WTC11 (cell line): Measurements from ENCODE around the gene FKBP5. TPM values are rescaled to one million over a fixed set of nuclear protein-coding genes. Genes with fewer than 3 reads are reported as not detected.
"Not testable (repeated sequence)": the region's sequence is repeated elsewhere in the genome, so short reads cannot be mapped to it uniquely, and the experiment has no call there.

Source experiments
- ATAC-seq: fragments of 200-7000 bp; cut with Tn5 transposase; 2 replicates; pipeline ENCODE4 v1.10.0; 2021; ENCODE audit warnings: mild to moderate bottlenecking, moderate library complexity
- CTCF ChIA-PET: fragments of 300-600 bp; sonication (Branson Sonifier 250); formaldehyde crosslinking; loops from one replicate; lab custom pipeline; 2021; ENCODE audit warnings: antibody characterized with exemption; lab: Charles Lee
- POLR2A ChIA-PET: fragments of 350-600 bp; sonication (Branson Sonifier 250); formaldehyde crosslinking; loops from one replicate; lab custom pipeline; 2021; ENCODE audit warnings: antibody characterized with exemption; lab: Charles Lee
- DNase-seq: peaks from one replicate; pipeline ENCODE4 v3.0.0; 2021; ENCODE audit warnings: low spot score
- H3K27ac Mint-ChIP-seq: 2 replicates; pipeline ENCODE4 v1.8.0; 2021; ENCODE audit warnings: mixed read lengths
- H3K27me3 Mint-ChIP-seq: 2 replicates; pipeline ENCODE4 v1.8.0; 2021; ENCODE audit warnings: low read depth, mild to moderate bottlenecking, moderate library complexity, mixed read lengths
- H3K36me3 Mint-ChIP-seq: 2 replicates; pipeline ENCODE4 v1.8.0; 2021; ENCODE audit warnings: mixed read lengths
- H3K4me1 Mint-ChIP-seq: 2 replicates; pipeline ENCODE4 v1.8.0; 2022; ENCODE audit warnings: mixed read lengths
- H3K4me3 Mint-ChIP-seq: 2 replicates; pipeline ENCODE4 v1.8.0; 2021; ENCODE audit warnings: mild to moderate bottlenecking, moderate library complexity, mixed read lengths
- H3K9me3 Mint-ChIP-seq: 2 replicates; pipeline ENCODE4 v1.8.0; 2021; ENCODE audit warnings: mixed read lengths
- CREM ChIP-seq: sonication (generic); formaldehyde crosslinking; IDR thresholded peaks from 2 replicates; pipeline ENCODE4 v1.8.1; 2022; ENCODE audit warnings: mild to moderate bottlenecking, missing genetic modification reagents, moderate library complexity
- ELF4 ChIP-seq: sonication (generic); formaldehyde crosslinking; IDR thresholded peaks from 2 replicates; pipeline ENCODE4 v1.8.1; 2022; ENCODE audit warnings: low read depth, mild to moderate bottlenecking, moderate library complexity, missing genetic modification reagents
- EMX1 ChIP-seq: fragments of 250-450 bp; sonication (Bioruptor Pico); IDR thresholded peaks from 2 replicates; pipeline ENCODE4 v1.8.0; 2021; ENCODE audit warnings: mild to moderate bottlenecking
- ESRRA ChIP-seq: sonication (generic); formaldehyde crosslinking; IDR thresholded peaks from 2 replicates; pipeline ENCODE4 v1.8.1; 2022; ENCODE audit warnings: mild to moderate bottlenecking, missing genetic modification reagents, borderline replicate concordance
- GTF2I ChIP-seq: fragments of 250-450 bp; sonication (Bioruptor Pico); conservative IDR thresholded peaks from 2 replicates; pipeline ENCODE4 v1.4.0; 2021; ENCODE audit warnings: mild to moderate bottlenecking
- NFATC4 ChIP-seq: fragments of 250-450 bp; sonication (Bioruptor Pico); IDR thresholded peaks from 2 replicates; pipeline ENCODE4 v1.9.0; 2021; ENCODE audit warnings: mild to moderate bottlenecking
- NFYB ChIP-seq: sonication (generic); formaldehyde crosslinking; conservative IDR thresholded peaks from 2 replicates; pipeline ENCODE4 v1.8.0; 2022; ENCODE audit warnings: low read depth, missing genetic modification reagents
- NR2C2 ChIP-seq: sonication (generic); formaldehyde crosslinking; IDR thresholded peaks from 2 replicates; pipeline ENCODE4 v1.8.0; 2022; ENCODE audit warnings: mild to moderate bottlenecking, missing genetic modification reagents
- NR3C1 ChIP-seq: sonication (generic); formaldehyde crosslinking; conservative IDR thresholded peaks from 2 replicates; pipeline ENCODE4 v1.8.1; 2023; ENCODE audit warnings: low read depth, mild to moderate bottlenecking, missing genetic modification reagents
- PRRX2 ChIP-seq: fragments of 250-450 bp; sonication (Bioruptor Pico); IDR thresholded peaks from 2 replicates; pipeline ENCODE4 v1.8.0; 2021; ENCODE audit warnings: mild to moderate bottlenecking
- RORB ChIP-seq: fragments of 250-450 bp; sonication (Bioruptor Pico); IDR thresholded peaks from 2 replicates; pipeline ENCODE4 v1.9.0; 2021; ENCODE audit warnings: mild to moderate bottlenecking
- SP1 ChIP-seq: sonication (generic); formaldehyde crosslinking; conservative IDR thresholded peaks from 2 replicates; pipeline ENCODE4 v1.8.1; 2022; ENCODE audit warnings: missing genetic modification reagents
- TEAD4 ChIP-seq: sonication (generic); formaldehyde crosslinking; IDR thresholded peaks from 2 replicates; pipeline ENCODE4 v1.8.0; 2022; ENCODE audit warnings: mild to moderate bottlenecking, missing genetic modification reagents
- ZNF423 ChIP-seq: fragments of 250-450 bp; sonication (Bioruptor Pico); IDR thresholded peaks from 2 replicates; pipeline ENCODE4 v2.1.2; 2022; ENCODE audit warnings: mild to moderate bottlenecking, moderate library complexity
- total RNA-seq: library from RNA; stranded (reverse); gene quantifications from 3 replicates; pipeline ENCODE4 v1.2.3, GENCODE V29; 2021
- TF ChIP-seq, protein P1 (sequence below): sonication (generic); formaldehyde crosslinking; IDR thresholded peaks from 2 replicates; pipeline ENCODE4 v1.8.1; 2023; ENCODE audit warnings: mild to moderate bottlenecking, missing genetic modification reagents, borderline replicate concordance
- TF ChIP-seq, protein P2 (sequence below): sonication (generic); formaldehyde crosslinking; conservative IDR thresholded peaks from 2 replicates; pipeline ENCODE4 v1.8.1; 2022; ENCODE audit warnings: mild to moderate bottlenecking, missing genetic modification reagents
- TF ChIP-seq, protein P3 (sequence below): fragments of 250-450 bp; sonication (Bioruptor Pico); conservative IDR thresholded peaks from 2 replicates; pipeline ENCODE4 v1.9.0; 2021; ENCODE audit warnings: mild to moderate bottlenecking
- TF ChIP-seq, protein P4 (sequence below): fragments of 250-450 bp; sonication (Bioruptor Pico); IDR thresholded peaks from 2 replicates; pipeline ENCODE4 v1.9.0; 2021; ENCODE audit warnings: moderate library complexity, mild to moderate bottlenecking, inconsistent platforms, borderline replicate concordance

Gene FKBP5
- total RNA-seq, 1 experiment from 2014 or later, result 27.2 TPM

DNA sequence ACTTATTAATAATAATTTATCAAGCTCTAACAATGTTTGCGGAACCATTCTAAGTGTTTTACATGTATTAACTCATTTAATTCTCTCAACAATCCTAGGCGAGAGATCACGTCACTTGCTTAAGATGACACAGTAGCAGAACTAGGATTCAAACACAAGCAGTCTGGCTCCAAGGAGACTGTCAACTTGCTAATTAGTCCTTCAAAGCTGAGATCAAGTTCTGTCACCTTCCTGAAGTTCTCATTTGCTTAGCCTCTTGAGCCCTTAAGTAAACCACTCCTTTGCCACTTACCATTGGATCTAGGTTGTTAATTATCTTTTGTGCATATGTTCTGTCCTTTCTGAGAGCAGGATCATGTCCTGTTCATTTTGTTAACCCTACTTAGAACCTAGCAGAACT, 14.1 kb downstream of the FKBP5 start (continued):
- TF ChIP-seq, protein P1, sequence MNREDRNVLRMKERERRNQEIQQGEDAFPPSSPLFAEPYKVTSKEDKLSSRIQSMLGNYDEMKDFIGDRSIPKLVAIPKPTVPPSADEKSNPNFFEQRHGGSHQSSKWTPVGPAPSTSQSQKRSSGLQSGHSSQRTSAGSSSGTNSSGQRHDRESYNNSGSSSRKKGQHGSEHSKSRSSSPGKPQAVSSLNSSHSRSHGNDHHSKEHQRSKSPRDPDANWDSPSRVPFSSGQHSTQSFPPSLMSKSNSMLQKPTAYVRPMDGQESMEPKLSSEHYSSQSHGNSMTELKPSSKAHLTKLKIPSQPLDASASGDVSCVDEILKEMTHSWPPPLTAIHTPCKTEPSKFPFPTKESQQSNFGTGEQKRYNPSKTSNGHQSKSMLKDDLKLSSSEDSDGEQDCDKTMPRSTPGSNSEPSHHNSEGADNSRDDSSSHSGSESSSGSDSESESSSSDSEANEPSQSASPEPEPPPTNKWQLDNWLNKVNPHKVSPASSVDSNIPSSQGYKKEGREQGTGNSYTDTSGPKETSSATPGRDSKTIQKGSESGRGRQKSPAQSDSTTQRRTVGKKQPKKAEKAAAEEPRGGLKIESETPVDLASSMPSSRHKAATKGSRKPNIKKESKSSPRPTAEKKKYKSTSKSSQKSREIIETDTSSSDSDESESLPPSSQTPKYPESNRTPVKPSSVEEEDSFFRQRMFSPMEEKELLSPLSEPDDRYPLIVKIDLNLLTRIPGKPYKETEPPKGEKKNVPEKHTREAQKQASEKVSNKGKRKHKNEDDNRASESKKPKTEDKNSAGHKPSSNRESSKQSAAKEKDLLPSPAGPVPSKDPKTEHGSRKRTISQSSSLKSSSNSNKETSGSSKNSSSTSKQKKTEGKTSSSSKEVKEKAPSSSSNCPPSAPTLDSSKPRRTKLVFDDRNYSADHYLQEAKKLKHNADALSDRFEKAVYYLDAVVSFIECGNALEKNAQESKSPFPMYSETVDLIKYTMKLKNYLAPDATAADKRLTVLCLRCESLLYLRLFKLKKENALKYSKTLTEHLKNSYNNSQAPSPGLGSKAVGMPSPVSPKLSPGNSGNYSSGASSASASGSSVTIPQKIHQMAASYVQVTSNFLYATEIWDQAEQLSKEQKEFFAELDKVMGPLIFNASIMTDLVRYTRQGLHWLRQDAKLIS (CRISPR knock-in tag), result no peak
- TF ChIP-seq ELF4 (CRISPR knock-in tag), result no peak

DNA sequence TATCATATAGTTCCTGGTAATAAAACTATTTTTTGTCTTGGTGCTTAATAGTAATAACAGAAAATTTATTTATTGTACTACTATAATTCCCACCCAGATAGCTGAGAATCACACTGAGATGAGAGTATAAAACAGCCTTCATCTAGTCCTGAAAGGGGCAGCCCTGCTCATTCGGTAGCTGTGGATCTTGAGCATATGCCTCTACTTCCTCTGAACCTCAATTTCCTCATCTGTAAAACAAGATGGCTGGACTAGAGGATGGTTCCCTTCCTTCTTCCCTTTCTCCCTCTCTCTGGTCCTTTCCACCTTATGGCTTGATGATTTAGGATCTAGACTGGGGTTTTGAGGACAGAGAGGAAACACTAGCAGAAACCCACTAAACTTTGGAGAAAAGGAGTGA, 15.0 kb downstream of the FKBP5 start:
- peaks cover 2% of the 10 kb centered on the region; the same call in 1 of the 2 replicates for H3K36me3 Mint-ChIP-seq
- H3K9me3 Mint-ChIP-seq, result no peaks in the 10 kb centered on the region
- H3K27me3 Mint-ChIP-seq, result no peaks in the 10 kb centered on the region
- POLR2A ChIA-PET, result no interaction called here
- CTCF ChIA-PET, result interaction anchor here (0.9 to 2.2 kb wide), 3 partner anchors 50 to 151 kb away, joined by 3 to 6 read pairs (median 5); no protein-coding TSS in a partner anchor
- H3K4me1 Mint-ChIP-seq, result peaks cover 28% of the 10 kb centered on the region
- ATAC-seq (no peak), DNase-seq (no peak)
- H3K27ac Mint-ChIP-seq, result no peak overlapping the region
- TF ChIP-seq SP1 (CRISPR knock-in tag) (no peak), NFATC4 (no peak), NFYB (CRISPR knock-in tag) (no peak), GTF2I (no peak), PRRX2 (no peak), CREM (CRISPR knock-in tag) (no peak), NR3C1 (CRISPR knock-in tag) (no peak), ESRRA (CRISPR knock-in tag) (no peak), NR2C2 (CRISPR knock-in tag) (no peak), ELF4 (CRISPR knock-in tag) (no peak), EMX1 (no peak), RORB (CRISPR knock-in tag) (no peak), ZNF423 (CRISPR knock-in tag) (no peak), TEAD4 (CRISPR knock-in tag) (no peak)
- TF ChIP-seq, protein P2, sequence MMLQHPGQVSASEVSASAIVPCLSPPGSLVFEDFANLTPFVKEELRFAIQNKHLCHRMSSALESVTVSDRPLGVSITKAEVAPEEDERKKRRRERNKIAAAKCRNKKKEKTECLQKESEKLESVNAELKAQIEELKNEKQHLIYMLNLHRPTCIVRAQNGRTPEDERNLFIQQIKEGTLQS (CRISPR knock-in tag), result no peak
- TF ChIP-seq, protein P3, sequence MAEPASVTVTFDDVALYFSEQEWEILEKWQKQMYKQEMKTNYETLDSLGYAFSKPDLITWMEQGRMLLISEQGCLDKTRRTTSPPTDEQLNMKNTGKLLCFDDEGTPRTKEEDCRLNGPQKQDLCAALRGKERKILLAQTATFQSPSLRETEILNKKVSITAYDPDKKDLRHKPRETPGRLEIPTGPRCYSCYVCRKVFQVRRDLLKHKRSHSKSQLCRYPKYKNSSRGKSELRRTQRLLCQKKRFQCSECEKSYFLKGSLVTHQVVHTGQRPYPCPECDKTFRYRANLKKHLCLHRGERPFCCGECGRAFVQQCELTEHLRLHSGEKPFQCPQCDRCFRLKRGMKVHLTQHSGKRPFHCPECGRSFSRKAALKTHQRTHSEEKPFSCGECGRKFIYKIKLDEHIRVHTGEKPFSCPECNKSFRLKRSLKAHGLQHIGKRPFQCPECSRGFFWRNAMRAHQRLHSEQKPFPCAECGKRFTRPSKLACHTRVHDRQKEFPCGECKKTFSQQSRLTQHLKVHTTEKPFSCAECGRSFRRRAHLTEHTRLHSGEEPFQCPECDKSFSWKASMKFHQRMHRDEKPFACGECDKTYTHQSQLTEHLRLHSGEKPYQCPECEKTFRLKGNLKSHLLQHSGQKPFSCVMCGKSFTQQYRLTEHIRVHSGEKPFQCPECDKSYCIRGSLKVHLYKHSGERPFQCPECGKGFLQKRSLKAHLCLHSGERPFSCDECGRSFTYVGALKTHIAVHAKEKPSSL (CRISPR knock-in tag), result no peak
- TF ChIP-seq, protein P4, sequence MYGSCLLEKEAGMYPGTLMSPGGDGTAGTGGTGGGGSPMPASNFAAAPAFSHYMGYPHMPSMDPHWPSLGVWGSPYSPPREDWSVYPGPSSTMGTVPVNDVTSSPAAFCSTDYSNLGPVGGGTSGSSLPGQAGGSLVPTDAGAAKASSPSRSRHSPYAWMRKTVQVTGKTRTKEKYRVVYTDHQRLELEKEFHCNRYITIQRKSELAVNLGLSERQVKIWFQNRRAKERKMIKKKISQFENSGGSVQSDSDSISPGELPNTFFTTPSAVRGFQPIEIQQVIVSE (CRISPR knock-in tag), result no peak
- no peak overlapping the region for H3K4me3 Mint-ChIP-seq

DNA sequence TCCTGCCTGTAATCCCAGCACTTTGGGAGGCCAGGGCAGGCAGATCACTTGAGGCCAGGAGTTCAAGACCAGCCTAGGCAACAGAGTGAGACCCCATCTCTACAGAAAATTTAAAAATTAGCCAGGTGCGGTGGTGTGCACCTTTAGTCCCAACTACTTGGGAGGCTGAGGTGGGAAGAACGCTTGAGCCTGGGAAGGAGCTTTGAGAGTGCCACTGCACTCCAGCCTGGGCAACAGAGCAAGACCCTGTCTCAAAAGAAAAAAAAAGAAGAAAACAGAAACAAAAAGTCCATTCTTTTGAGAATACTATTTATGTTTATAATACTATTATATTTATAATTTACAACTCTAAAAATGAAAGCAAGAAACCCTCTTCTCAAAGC, 15.4 kb downstream of the FKBP5 start:
- H3K27me3 Mint-ChIP-seq, H3K27ac Mint-ChIP-seq, H3K9me3 Mint-ChIP-seq, H3K4me3 Mint-ChIP-seq, H3K36me3 Mint-ChIP-seq, POLR2A ChIA-PET, DNase-seq, ATAC-seq: not testable (repeated sequence)
- CTCF ChIA-PET, result interaction anchor here (2.1 kb wide), 1 partner anchor 151 kb away, joined by 5 read pairs; no protein-coding TSS in a partner anchor
- peaks cover 23% of the 10 kb centered on the region for H3K4me1 Mint-ChIP-seq

DNA sequence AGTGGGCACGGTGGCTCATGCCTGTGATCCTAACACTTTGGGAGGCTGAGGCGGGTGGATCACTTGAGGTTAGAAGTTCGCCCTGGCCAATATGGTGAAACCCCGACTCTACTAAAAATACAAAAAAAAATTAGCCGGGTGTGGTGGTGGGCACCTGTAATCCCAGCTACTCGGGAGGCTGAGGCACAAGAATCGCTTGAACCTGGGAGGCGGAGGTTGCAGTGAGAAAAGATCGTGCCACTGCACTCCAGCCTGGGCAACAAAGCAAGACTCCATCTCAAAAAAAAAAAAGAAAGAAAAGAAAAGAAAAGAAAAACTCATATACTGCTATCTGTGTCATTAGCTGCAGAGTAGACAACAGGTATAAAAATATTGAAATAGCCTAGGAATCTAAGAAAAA, 18.3 kb downstream of the FKBP5 start:
- H3K4me1 Mint-ChIP-seq, result peaks cover 11% of the 10 kb centered on the region
- H3K36me3 Mint-ChIP-seq, ATAC-seq, CTCF ChIA-PET, H3K9me3 Mint-ChIP-seq, H3K27ac Mint-ChIP-seq, H3K4me3 Mint-ChIP-seq, H3K27me3 Mint-ChIP-seq, DNase-seq: not testable (repeated sequence)
- POLR2A ChIA-PET, result interaction anchor here (0.6 kb wide), 1 partner anchor 358 kb away, joined by 3 read pairs; no protein-coding TSS in a partner anchor
